ENCODE measurements around the gene KCNC3. TPM values are rescaled to one million over a fixed set of nuclear protein-coding genes. Genes with fewer than 3 reads are reported as not detected.

The KCNC3 gene
- total RNA-seq, result 1 to 10 TPM; 1.1 to 1.4 TPM

DNA sequence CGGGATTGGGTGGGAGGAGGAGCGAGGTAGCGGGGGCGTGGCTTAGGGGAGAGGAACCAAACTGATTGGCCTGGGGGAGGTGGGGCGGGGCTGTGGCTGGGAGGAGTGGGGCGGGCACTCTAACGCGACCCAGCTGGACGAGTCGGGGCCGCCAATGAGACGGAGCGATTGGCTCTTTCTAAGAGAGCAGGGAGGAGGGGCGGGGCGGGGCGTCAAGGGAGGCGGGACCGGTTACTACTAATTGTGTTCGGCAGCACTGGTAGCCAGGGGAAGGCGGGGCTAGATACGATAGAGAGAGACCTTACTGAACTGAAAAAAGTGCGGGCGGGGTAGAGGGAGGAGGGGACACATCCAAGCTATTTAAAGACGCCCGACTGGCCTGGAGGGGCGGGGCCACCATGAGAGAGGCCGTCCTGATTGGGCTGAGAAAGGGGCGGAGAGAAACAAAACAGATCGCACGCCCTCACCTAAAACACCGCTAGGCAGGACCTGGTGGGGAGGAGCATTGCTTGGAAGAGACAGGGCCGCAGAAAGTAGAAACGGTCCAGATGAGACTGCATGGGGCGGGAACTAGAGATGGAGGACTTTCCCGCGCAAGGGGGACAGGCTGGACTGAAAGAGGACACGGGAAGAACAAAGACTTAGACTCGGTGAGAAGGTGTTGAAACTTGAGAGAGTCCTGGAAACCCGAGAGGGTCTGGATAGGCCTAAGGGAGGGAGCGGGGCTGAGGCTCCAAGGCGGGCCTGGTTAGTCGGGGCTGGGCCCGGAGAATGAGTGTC lies at the start of gene KCNC3:
KCNC3 (minus strand) TSS at position 232 of the 780 bp plus-strand sequence. CDS start 295 bp downstream, outside the sequence.
- Mint-ChIP-seq H3K36me3 (peaks cover 7% of the 10 kb centered on the region), H3K9me3 (no peaks in the 10 kb centered on the region), H3K4me1 (peaks cover 49% of the 10 kb centered on the region), H3K27me3 (peaks cover 52% of the 10 kb centered on the region), H3K27ac (peak within 1 kb of the TSS; percentile 81), H3K4me3 (peak within 1 kb of the TSS; percentile 81)
- DNase-seq (peak; percentile 89), ATAC-seq (ENCODE audit: low read depth) (peak; percentile 51)
- POLR2A ChIA-PET, result interaction anchor here (0.6 to 1.0 kb wide), 2 partner anchors 28 to 182 kb away, joined by 3 read pairs; partner anchors contain the start of gene JOSD2

DNA sequence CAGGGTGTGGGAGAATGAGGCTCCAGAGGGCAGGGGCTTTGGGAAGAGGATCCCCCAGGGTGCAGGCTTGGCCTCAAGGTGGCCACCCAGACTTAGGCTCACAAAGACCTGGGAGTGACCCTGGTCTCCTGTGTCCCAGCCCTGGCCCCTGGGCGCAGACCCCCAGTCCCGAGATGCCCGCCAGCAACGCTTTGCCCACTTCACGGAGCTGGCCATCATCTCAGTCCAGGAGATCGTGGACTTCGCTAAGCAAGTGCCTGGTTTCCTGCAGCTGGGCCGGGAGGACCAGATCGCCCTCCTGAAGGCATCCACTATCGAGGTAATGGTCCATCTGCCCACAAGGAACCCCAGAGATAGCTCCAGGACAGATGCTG lies 49.7 kb upstream of the KCNC3 start:
- Mint-ChIP-seq H3K4me3 (no peak overlapping the region), H3K4me1 (peaks cover 19% of the 10 kb centered on the region), H3K27me3 (no peaks in the 10 kb centered on the region), H3K9me3 (no peaks in the 10 kb centered on the region), H3K27ac (no peak overlapping the region), H3K36me3 (peaks cover 12% of the 10 kb centered on the region)
- ATAC-seq (ENCODE audit: low read depth) (no peak), DNase-seq (no peak)
- POLR2A ChIA-PET, result no interaction called here

DNA sequence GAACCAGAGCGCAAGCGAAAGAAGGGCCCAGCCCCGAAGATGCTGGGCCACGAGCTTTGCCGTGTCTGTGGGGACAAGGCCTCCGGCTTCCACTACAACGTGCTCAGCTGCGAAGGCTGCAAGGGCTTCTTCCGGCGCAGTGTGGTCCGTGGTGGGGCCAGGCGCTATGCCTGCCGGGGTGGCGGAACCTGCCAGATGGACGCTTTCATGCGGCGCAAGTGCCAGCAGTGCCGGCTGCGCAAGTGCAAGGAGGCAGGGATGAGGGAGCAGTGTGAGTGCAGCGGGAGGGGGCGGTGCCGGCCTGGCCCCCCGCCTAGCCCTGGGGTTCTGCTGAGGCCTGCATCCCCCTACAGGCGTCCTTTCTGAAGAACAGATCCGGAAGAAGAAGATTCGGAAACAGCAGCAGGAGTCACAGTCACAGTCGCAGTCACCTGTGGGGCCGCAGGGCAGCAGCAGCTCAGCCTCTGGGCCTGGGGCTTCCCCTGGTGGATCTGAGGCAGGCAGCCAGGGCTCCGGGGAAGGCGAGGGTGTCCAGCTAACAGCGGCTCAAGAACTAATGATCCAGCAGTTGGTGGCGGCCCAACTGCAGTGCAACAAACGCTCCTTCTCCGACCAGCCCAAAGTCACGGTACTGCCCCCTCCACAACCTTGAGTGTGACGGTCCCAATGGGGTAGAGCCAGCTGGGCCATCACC lies 49.1 kb upstream of the KCNC3 start:
- DNase-seq (no peak), ATAC-seq (ENCODE audit: low read depth) (no peak)
- Mint-ChIP-seq H3K4me1 (peaks cover 13% of the 10 kb centered on the region), H3K27me3 (no peaks in the 10 kb centered on the region), H3K4me3 (peak overlapping the region; percentile 31), H3K9me3 (no peaks in the 10 kb centered on the region), H3K36me3 (peaks cover 12% of the 10 kb centered on the region), H3K27ac (peak overlapping the region; percentile 56)
- POLR2A ChIA-PET, result no interaction called here

DNA sequence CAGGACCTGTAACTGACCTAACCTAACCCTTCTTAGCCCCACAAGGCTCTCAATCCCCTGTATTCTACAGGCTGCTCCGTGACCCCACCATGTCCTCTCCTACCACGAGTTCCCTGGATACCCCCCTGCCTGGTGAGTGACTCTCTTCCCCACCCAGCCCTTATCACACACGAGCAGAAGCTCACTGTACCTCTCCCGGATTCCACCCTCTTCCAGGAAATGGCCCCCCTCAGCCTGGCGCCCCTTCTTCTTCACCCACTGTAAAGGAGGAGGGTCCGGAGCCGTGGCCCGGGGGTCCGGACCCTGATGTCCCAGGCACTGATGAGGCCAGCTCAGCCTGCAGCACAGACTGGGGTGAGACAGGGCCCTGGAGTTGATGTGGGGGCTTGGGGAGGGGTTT lies 48.3 kb upstream of the KCNC3 start:
- Mint-ChIP-seq H3K4me1 (peaks cover 11% of the 10 kb centered on the region), H3K27me3 (no peaks in the 10 kb centered on the region), H3K9me3 (no peaks in the 10 kb centered on the region), H3K36me3 (peaks cover 12% of the 10 kb centered on the region), H3K4me3 (peak overlapping the region; percentile 92), H3K27ac (peak overlapping the region; percentile 98)
- no peak for ATAC-seq (ENCODE audit: low read depth)
- no peak for DNase-seq
- POLR2A ChIA-PET, result interaction anchor here (2.0 kb wide), 1 partner anchor 20 kb away, joined by 13 read pairs; no protein-coding TSS in a partner anchor

GRCh38 chr19:50377051-50377461 lies 47.9 kb upstream of the KCNC3 start:
- peaks cover 12% of the 10 kb centered on the region for H3K36me3 Mint-ChIP-seq
- no peaks in the 10 kb centered on the region for H3K27me3 Mint-ChIP-seq
- ATAC-seq (ENCODE audit: low read depth), result peak; percentile 3
- POLR2A ChIA-PET, result interaction anchor here (1.8 to 2.0 kb wide), 2 partner anchors 13 to 19 kb away, joined by 10 to 13 read pairs; no protein-coding TSS in a partner anchor
- peak; percentile 59 for DNase-seq
- peak overlapping the region; percentile 98 for H3K27ac Mint-ChIP-seq
- peaks cover 11% of the 10 kb centered on the region for H3K4me1 Mint-ChIP-seq
- peak overlapping the region; percentile 92 for H3K4me3 Mint-ChIP-seq
- H3K9me3 Mint-ChIP-seq, result no peaks in the 10 kb centered on the region

DNA sequence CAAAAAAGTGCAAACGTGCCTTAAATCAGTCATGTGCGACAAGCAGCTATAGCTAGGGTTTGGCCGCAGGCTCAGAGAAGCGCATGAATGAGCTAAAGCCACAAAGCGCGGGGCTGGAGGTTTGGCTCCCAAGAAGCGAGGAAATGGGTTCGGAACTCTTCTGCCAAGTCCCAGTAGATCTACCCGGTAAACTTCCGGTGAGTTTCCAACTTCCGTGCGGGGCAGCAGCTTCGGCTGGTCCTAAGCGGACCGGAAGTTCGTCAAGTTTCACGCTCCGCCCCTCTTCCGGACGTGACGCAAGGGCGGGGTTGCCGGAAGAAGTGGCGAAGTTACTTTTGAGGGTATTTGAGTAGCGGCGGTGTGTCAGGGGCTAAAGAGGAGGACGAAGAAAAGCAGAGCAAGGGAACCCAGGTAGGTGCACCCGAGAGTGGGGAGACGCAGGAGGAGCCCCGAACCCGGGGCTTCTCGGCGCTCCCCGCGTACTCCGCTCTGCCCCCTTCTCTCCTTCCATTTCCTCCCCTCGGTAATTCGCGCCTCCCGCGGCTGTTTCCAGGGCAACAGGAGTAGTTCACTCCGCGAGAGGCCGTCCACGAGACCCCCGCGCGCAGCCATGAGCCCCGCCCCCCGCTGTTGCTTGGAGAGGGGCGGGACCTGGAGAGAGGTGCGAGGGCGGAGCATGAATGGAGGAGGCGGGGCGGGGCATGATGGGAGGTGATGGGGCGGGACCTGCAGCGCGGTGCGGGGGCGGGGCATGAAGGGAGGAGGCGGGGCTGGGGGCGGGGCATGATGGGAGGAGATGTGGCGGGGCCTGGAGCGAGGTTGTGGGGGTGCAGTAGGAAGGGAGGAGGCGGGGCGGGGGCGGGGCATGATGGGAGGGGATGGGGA lies 47.2 kb upstream of the KCNC3 start, which contains the start of gene NR1H2:
NR1H2 (plus strand) TSS at position 292 of the 885 bp plus-strand sequence. CDS start 1,149 bp downstream, outside the sequence.
- H3K4me1 Mint-ChIP-seq, result peaks cover 11% of the 10 kb centered on the region
- POLR2A ChIA-PET, result interaction anchor here (0.5 to 2.0 kb wide), 10 partner anchors 8 to 438 kb away, joined by 3 to 13 read pairs (median 4); partner anchors contain the start of gene POLD1
- no peaks in the 10 kb centered on the region for H3K9me3 Mint-ChIP-seq
- peaks cover 11% of the 10 kb centered on the region for H3K36me3 Mint-ChIP-seq
- H3K27ac Mint-ChIP-seq, result peak within 1 kb of the TSS; percentile 98
- no peaks in the 10 kb centered on the region for H3K27me3 Mint-ChIP-seq
- DNase-seq (peak; percentile 91), ATAC-seq (ENCODE audit: low read depth) (peak; percentile 88)
- peak within 1 kb of the TSS; percentile 92 for H3K4me3 Mint-ChIP-seq

- H3K4me3 Mint-ChIP-seq, result no peak overlapping the region
- ATAC-seq (ENCODE audit: low read depth) (no peak), DNase-seq (no peak)
- POLR2A ChIA-PET, result no interaction called here
- H3K27ac Mint-ChIP-seq, result no peak overlapping the region
- H3K9me3 Mint-ChIP-seq, result no peaks in the 10 kb centered on the region
- no peaks in the 10 kb centered on the region for H3K27me3 Mint-ChIP-seq
- peaks cover 2% of the 10 kb centered on the region for H3K36me3 Mint-ChIP-seq
- H3K4me1 Mint-ChIP-seq, result peaks cover 22% of the 10 kb centered on the region
Measured at GRCh38 chr19:50371914-50372475, 42.8 kb upstream of the KCNC3 start.

DNA sequence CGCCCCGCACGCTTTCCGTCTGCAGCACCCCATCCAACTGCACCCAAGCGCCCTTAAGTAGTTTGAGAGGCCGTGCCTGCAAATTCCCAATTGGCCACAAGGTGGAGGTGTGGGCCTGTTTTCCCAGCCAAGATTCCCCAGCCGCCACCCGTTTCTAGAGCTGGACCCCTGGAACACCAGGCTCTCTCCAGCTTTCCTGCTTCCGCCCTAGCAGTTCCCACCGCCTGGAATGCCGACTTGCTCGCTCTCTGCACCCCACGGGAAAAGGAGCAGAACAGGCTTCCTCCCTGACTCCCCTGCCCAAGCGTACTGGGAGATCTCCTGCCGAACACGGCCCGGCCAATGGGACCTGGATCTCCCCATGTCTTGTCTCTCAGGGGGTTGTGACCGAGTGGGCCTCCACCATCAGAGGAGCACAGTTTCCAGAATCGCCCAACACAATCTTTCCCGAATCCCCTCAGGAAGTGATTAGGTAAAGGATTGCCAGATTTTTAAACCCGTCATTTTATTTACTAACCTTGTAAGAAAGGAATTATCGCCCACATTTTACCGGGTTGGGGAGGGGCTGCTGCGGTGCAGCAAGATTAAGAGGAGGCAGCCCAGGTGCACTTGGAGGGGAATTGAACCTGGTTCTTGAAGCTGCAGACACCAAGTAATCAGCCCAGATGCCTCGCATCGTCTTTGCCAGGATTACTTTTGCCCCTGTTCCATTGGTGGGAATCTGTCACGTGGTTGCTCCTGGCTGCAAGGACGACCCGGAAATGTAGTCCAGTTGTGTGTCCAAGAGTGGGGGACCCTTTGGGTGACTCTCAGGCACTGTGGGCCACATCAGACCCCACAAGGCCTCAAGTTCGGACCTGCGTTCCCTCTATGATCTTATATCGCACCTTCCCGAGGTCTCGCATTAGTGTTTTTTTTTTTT lies 39.7 kb upstream of the KCNC3 start:
- Mint-ChIP-seq H3K27ac (peak overlapping the region; percentile 92), H3K27me3 (no peaks in the 10 kb centered on the region), H3K4me3 (peak overlapping the region; percentile 92), H3K36me3 (peaks cover 1% of the 10 kb centered on the region), H3K4me1 (peaks cover 31% of the 10 kb centered on the region), H3K9me3 (no peaks in the 10 kb centered on the region)
- DNase-seq (peak; percentile 85), ATAC-seq (ENCODE audit: low read depth) (peak; percentile 67)
- POLR2A ChIA-PET, result interaction anchor here (1.0 to 1.5 kb wide), 3 partner anchors 11 to 47 kb away, joined by 3 to 13 read pairs (median 7); partner anchors contain the start of gene POLD1

GRCh38 chr19:50365434-50366306 lies 36.5 kb upstream of the KCNC3 start, which contains the start of gene NAPSA:
Gene NAPSA, minus strand, starts transcription at chr19:50365639. Its CDS starts 18 bp downstream, at chr19:50365621.
- Mint-ChIP-seq H3K36me3 (peaks cover 4% of the 10 kb centered on the region), H3K27me3 (no peaks in the 10 kb centered on the region), H3K4me1 (peaks cover 50% of the 10 kb centered on the region), H3K9me3 (no peaks in the 10 kb centered on the region), H3K4me3 (peak within 1 kb of the TSS; percentile 60), H3K27ac (peak within 1 kb of the TSS; percentile 88)
- ATAC-seq (ENCODE audit: low read depth), result no peak
- DNase-seq, result no peak
- POLR2A ChIA-PET, result interaction anchor here (0.6 to 2.1 kb wide), 4 partner anchors 8 to 143 kb away, joined by 3 to 10 read pairs (median 5); partner anchors contain the start of gene NR1H2

GRCh38 chr19:50362656-50363424 lies 33.7 kb upstream of the KCNC3 start:
- no peak for ATAC-seq (ENCODE audit: low read depth)
- Mint-ChIP-seq H3K36me3 (peaks cover 14% of the 10 kb centered on the region), H3K27ac (peak overlapping the region; percentile 83), H3K27me3 (no peaks in the 10 kb centered on the region), H3K4me3 (peak overlapping the region; percentile 62), H3K9me3 (no peaks in the 10 kb centered on the region), H3K4me1 (peaks cover 60% of the 10 kb centered on the region)
- peak; percentile 17 for DNase-seq
- POLR2A ChIA-PET, result no interaction called here

Data from activated naive CD8-positive, alpha-beta T cell treated with anti-CD3 and anti-CD28 coated beads, Interleukin-2, amount 10 ng/mL, durations not matched to agents 7 days and 5 days (primary cell).